ENCODE data around the gene C19orf47. TPM values are rescaled to one million over a fixed set of nuclear protein-coding genes. Genes with fewer than 3 reads are reported as not detected.
A peak's percentile ranks its signal among the peaks of the same experiment; 100 is the strongest.

Gene C19orf47
- total RNA-seq, 4 donors from 2014 or later, result 4.7 to 27.0 (median 12.8) TPM

DNA sequence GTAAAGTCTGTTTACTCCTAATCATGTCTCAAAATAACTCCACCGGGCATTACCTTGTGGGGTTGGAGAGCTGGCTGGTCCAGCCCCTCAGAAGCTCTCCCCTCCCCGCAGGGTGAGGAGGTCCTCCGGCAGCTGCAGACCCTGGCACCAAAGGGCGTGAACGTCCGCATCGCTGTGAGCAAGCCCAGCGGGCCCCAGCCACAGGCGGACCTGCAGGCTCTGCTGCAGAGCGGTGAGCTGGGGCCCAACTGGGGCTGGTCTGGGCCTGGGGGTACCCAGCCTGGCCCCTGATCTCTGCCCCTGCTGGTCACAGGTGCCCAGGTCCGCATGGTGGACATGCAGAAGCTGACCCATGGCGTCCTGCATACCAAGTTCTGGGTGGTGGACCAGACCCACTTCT, 21.6 kb upstream of the C19orf47 start:
- no peak overlapping the region for H3K4me3 ChIP-seq
- H3K4me1 ChIP-seq, result peaks cover 0 to 22% (median 4%) of the 10 kb centered on the region in 4 donors
- no peak overlapping the region for H3K27ac ChIP-seq
- no peaks in the 10 kb centered on the region for H3K9me3 ChIP-seq
- H3K27me3 ChIP-seq, result no peaks in the 10 kb centered on the region
- no peak for DNase-seq (ENCODE audit: low spot score in 2 of 2)
- WGBS, 2 donors, result 72 to 89% methylated on average over 7 to 12 of the region's 12 CpGs
- TF ChIP-seq, protein P1, sequence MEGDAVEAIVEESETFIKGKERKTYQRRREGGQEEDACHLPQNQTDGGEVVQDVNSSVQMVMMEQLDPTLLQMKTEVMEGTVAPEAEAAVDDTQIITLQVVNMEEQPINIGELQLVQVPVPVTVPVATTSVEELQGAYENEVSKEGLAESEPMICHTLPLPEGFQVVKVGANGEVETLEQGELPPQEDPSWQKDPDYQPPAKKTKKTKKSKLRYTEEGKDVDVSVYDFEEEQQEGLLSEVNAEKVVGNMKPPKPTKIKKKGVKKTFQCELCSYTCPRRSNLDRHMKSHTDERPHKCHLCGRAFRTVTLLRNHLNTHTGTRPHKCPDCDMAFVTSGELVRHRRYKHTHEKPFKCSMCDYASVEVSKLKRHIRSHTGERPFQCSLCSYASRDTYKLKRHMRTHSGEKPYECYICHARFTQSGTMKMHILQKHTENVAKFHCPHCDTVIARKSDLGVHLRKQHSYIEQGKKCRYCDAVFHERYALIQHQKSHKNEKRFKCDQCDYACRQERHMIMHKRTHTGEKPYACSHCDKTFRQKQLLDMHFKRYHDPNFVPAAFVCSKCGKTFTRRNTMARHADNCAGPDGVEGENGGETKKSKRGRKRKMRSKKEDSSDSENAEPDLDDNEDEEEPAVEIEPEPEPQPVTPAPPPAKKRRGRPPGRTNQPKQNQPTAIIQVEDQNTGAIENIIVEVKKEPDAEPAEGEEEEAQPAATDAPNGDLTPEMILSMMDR (IDR thresholded peaks at IDR 0.05), result no peak
- TF ChIP-seq EP300 (IDR thresholded peaks at IDR 0.05), result no peak
- no peak for TF ChIP-seq POLR2A (IDR thresholded peaks at IDR 0.05)
- H3K36me3 ChIP-seq, result peaks cover 0 to 85% (median 4%) of the 10 kb centered on the region in 3 donors

DNA sequence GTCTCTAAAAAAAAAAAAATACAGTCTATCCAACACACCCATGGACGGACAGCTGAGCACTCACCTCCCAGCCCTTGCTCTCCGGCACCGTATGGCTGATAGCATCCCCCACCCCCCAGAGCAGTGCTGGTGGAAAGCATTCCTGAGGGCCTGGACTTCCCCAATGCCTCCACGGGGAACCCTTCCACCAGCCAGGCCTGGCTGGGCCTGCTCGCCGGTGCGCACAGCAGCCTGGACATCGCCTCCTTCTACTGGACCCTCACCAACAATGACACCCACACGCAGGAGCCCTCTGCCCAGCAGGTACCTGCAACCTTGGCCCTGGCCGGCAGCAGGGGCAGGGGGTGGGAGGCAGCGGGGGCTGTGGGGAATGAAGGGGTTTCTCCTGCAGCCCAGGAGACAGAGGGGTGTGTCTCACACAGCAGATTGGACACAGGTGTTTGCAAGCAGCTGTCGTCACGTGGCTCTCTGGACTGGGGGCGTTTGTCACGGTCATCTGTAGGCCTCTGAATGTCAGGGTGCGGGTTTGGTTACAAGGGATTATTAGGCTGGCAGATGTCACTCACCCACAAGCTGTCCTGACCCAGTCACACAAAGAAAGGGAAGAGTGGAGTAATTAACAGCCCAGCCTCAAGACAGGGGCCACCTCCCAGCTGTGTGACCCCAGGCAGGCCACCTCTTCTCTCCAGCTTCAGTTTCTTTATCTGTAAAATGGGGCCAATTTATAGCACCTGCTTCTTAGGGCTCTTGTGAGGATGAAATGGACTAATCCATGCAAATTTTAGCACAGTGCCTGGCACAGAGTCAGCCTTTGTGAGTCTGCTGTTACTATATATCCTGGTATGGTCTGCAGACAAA, 19.6 kb upstream of the C19orf47 start:
- TF ChIP-seq EP300 (IDR thresholded peaks at IDR 0.05) (no peak), POLR2A (IDR thresholded peaks at IDR 0.05) (no peak)
- TF ChIP-seq, protein P1 (IDR thresholded peaks at IDR 0.05), result no peak
- no peaks in the 10 kb centered on the region for H3K9me3 ChIP-seq
- H3K36me3 ChIP-seq, result peaks cover 0 to 65% (median 0%) of the 10 kb centered on the region in 3 donors
- WGBS, 2 donors, result 77% methylated on average over 10 to 16 of the region's 16 CpGs
- no peak overlapping the region for H3K27ac ChIP-seq
- H3K4me3 ChIP-seq, result no peak overlapping the region
- peaks cover 0 to 24% (median 4%) of the 10 kb centered on the region in 4 donors for H3K4me1 ChIP-seq
- H3K27me3 ChIP-seq, result no peaks in the 10 kb centered on the region
- DNase-seq (ENCODE audit: low spot score in 2 of 2), result no peak

DNA sequence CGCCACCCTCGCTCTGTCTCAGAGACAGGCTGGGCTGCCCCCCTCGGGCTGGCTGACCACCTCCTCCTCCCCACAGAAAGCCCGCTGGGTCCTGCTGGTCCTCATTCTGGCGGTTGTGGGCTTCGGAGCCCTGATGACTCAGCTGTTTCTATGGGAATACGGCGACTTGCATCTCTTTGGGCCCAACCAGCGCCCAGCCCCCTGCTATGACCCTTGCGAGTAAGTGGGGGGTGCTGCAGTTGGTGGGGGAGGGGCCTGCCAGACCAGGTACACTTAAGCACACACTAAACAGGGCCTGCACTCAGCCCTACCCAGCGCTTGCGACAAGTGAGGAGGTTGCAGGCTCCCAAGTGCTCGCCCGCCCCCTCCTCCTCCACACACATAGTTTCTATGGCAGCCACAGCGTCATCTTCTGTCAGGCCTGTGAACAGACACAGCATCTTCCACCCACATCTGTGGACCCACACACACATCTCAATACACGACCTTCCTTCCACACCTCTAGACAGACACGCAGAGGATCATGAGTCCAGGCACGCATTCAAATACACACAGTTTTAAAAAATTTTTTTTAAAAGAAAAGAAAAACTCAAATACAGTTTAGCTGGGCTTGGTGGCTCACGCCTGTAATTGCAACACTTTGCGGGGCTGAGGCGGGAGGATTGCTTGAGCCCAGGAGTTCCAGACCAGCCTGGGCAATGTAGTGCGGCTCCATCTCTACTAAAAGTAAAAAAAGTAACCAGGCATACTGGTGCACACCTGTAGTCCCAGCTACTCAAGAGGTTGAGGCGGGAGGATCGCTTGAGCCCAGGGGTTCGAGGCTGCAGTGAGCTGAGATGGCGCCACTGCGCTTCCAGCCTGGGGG, 18.7 kb upstream of the C19orf47 start:
- no peak for TF ChIP-seq POLR2A (IDR thresholded peaks at IDR 0.05)
- TF ChIP-seq, protein P1 (IDR thresholded peaks at IDR 0.05), result no peak
- no peak for TF ChIP-seq EP300 (IDR thresholded peaks at IDR 0.05)
- Histone ChIP-seq H3K4me1 (peaks cover 0 to 24% (median 4%) of the 10 kb centered on the region in 4 donors), H3K36me3 (peaks cover 0 to 56% (median 0%) of the 10 kb centered on the region in 3 donors), H3K27ac (peak overlapping the region in 2 of 4 donors; percentile 47 to 69), H3K27me3 (no peaks in the 10 kb centered on the region), H3K9me3 (no peaks in the 10 kb centered on the region), H3K4me3 (peak overlapping the region in 1 of 4 donors; percentile 49)
- 78% methylated on average over 26 to 27 of the region's 27 CpGs for WGBS, 2 donors
- no peak for DNase-seq (ENCODE audit: low spot score in 2 of 2)

DNA sequence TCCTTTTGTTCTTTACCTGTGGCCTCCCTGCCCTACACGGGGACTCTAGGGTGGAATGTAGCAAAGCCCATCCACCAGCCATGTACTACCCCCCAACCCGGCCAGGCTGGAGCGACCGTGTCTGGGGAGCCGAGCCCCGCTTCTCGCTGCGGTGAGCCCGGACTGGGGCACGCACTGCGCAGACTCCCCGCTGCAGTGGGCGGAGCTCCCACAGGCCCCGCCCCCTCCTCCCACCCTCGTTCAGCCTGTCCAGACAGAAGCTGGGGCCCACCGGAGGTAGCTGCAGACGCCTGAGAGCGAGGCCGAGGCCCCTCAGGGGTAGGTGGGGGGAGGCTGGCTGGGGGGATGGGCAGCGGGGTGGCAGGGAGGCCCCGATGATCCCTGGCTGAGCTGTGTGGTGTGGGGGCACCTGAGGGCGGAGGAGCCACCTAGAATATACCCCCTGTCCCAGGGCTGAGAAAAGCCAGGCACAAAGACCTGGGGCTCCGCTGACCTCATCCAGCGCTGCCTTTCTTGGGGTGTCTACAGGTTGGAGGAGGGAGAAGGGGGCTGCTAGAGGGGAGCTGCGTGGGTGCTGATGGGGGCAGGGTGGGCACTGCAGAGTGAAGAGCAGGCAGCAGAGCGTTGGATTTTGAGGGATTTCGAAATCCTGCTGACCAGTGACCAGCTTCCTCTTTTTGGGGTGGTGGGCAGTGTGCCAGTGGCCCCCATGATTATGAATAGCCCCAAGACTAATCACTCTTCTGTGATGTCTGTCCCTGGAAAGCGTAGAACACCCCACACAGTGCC, 17.6 kb upstream of the C19orf47 start:
- Histone ChIP-seq H3K4me3 (peak overlapping the region; percentile 20 to 49 (median 38)), H3K27me3 (no peaks in the 10 kb centered on the region), H3K4me1 (peaks cover 0 to 24% (median 4%) of the 10 kb centered on the region in 4 donors), H3K9me3 (no peaks in the 10 kb centered on the region), H3K36me3 (peaks cover 0 to 45% (median 0%) of the 10 kb centered on the region in 3 donors), H3K27ac (peak overlapping the region in 3 of 4 donors; percentile 23 to 69 (median 47))
- 9 to 24% methylated on average over 21 to 23 of the region's 28 CpGs for WGBS, 2 donors
- TF ChIP-seq POLR2A (IDR thresholded peaks at IDR 0.05) (no peak), EP300 (IDR thresholded peaks at IDR 0.05) (no peak)
- TF ChIP-seq, protein P1 (IDR thresholded peaks at IDR 0.05), result no peak
- peak; percentile 44 to 56 for DNase-seq (ENCODE audit: low spot score in 2 of 2)

All from tibial nerve (tissue), 4 donors.